ENCODE results near the gene CCNJL. TPM values are rescaled to one million over a fixed set of nuclear protein-coding genes. Genes with fewer than 3 reads are reported as not detected.

CCNJL gene
- total RNA-seq, 4 donors from 2014 or later, result under 0.01 to 5.8 (median 2.6) TPM; not detected in 1

DNA sequence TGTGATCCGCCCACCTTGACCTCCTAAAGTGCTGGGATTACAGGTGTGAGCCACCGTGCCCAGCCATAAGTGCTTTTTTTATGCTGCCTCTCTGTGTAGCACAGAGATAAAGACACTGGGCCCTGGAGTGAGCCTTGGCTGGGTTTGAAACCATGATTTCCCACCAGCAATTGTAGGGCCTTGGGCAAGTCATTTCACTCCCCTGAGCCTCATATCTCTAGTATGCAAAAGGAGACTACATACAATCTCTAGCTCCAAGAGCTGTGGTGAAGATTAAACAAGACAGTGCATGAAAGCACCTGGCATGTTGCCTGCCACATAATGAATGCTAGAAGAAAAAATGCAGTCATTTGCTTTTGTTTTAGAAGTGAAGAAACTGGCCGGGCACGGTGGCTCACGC, 79.1 kb downstream of the CCNJL start:
- H3K27me3 ChIP-seq, result no peaks in the 10 kb centered on the region
- intact Hi-C loops (cut with DNase I; ENCODE audit: low total_unique reads), result no loop called here
- TF ChIP-seq CTCF (IDR thresholded peaks at IDR 0.05), result no peak
- TF ChIP-seq POLR2A (IDR thresholded peaks at IDR 0.05), result no peak
- H3K27ac ChIP-seq, result no peak overlapping the region
- no peaks in the 10 kb centered on the region for H3K9me3 ChIP-seq
- no peaks in the 10 kb centered on the region for H3K36me3 ChIP-seq
- DNase-seq, result no peak
- H3K4me3 ChIP-seq, result no peak overlapping the region
- H3K4me1 ChIP-seq, result no peaks in the 10 kb centered on the region

GRCh38 chr5:160231783-160232342, 80.5 kb downstream of the CCNJL start:
- Histone ChIP-seq H3K9me3 (no peaks in the 10 kb centered on the region), H3K27me3 (no peaks in the 10 kb centered on the region), H3K36me3 (no peaks in the 10 kb centered on the region), H3K4me1 (no peaks in the 10 kb centered on the region), H3K27ac (no peak overlapping the region), H3K4me3 (no peak overlapping the region)
- intact Hi-C loops (cut with DNase I; ENCODE audit: low total_unique reads), result no loop called here
- no peak for DNase-seq
- TF ChIP-seq POLR2A (IDR thresholded peaks at IDR 0.05), result no peak
- TF ChIP-seq CTCF (IDR thresholded peaks at IDR 0.05), result no peak

DNA sequence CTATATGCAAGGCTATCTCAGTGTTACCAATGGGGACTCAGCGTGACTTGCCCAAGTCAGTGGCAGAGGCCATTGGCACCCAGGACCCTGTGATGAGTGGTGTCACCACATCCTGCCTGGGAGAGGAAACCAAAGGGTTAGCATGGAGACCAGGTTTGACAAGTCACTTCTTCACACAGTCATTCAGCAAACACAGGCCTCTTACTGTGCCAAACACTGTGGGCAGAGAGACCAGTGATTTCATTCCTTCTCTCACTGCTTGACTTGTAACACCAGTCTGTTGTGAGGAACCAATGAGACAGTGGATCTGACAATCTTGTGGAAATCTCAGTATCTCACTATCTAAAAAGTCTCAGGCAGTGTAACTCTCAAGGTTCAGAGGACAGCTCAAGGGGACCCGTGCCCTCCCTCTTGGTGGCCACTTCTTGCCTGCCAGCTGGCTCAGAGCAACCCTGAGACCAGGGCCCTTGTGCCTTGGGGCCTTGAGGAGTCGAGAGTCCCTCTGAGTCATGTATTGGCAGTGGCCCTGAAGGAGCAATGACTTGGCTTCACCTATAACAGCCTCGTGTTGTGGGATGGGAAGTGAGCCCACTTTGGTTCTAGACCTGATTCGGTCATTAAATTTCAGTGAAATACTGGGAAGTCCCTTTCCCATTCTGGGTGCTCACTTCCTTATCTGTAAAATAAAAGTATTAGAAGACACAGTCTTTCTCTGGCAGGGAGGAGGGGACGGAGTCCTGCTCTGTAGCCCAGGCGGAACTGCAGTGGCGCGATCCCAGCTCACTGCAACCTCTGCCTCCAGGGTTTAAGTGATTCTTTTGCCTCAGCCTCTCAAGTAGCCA, 81.5 kb downstream of the CCNJL start:
- intact Hi-C loops (cut with DNase I; ENCODE audit: low total_unique reads), result no loop called here
- Histone ChIP-seq H3K4me1 (no peaks in the 10 kb centered on the region), H3K36me3 (no peaks in the 10 kb centered on the region), H3K27me3 (no peaks in the 10 kb centered on the region), H3K4me3 (no peak overlapping the region), H3K27ac (no peak overlapping the region), H3K9me3 (no peaks in the 10 kb centered on the region)
- no peak for TF ChIP-seq POLR2A (IDR thresholded peaks at IDR 0.05)
- no peak for DNase-seq

DNA sequence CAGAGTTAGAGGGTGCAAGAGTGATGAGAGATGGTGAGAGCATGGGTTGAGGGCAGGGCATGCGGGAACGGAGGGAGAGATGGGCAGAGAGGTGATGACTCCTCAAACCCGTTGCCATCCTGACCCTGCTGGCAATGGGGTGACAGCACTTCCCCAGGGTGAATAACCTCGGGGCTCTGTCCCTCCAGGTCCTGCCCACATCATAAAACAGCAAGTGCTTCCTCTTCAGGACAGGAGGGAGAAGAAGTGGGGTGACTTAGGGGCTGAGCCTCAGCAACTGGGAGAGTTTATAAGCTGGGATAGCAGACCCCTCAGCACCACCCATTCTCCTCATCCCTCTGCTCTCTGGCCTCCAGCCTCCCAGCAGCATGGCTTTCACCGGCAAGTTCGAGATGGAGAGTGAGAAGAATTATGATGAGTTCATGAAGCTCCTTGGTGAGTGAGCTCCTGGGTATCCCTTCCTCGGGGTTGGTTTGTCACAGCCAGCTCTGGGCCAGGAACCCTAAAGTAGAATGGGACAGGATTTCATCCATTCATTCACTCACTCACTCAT, 83.1 kb downstream of the CCNJL start, which contains the start of gene FABP6:
Gene FABP6 (plus strand): TSS at position 317 of the 553 bp plus-strand sequence. CDS start 52 bp downstream, at position 369.
- TF ChIP-seq POLR2A (IDR thresholded peaks at IDR 0.05), result no peak
- no peak for TF ChIP-seq CTCF (IDR thresholded peaks at IDR 0.05)
- Histone ChIP-seq H3K4me1 (no peaks in the 10 kb centered on the region), H3K27me3 (no peaks in the 10 kb centered on the region), H3K36me3 (no peaks in the 10 kb centered on the region), H3K9me3 (no peaks in the 10 kb centered on the region), H3K27ac (no peak within 1 kb of the TSS), H3K4me3 (no peak within 1 kb of the TSS)
- intact Hi-C loops (cut with DNase I; ENCODE audit: low total_unique reads), result no loop called here
- DNase-seq, result no peak

- DNase-seq, result no peak
- Histone ChIP-seq H3K4me1 (no peaks in the 10 kb centered on the region), H3K27me3 (no peaks in the 10 kb centered on the region), H3K36me3 (no peaks in the 10 kb centered on the region), H3K27ac (no peak overlapping the region), H3K4me3 (no peak overlapping the region), H3K9me3 (no peaks in the 10 kb centered on the region)
- TF ChIP-seq POLR2A (IDR thresholded peaks at IDR 0.05) (no peak), CTCF (IDR thresholded peaks at IDR 0.05) (no peak)
- intact Hi-C loops (cut with DNase I; ENCODE audit: low total_unique reads), result no loop called here
Measured at GRCh38 chr5:160227012-160227411, 85.4 kb downstream of the CCNJL start.

All from uterus (tissue), 4 donors.